Fibroblast of lung (primary cell): Measurements from ENCODE around the gene RETREG1.

Source experiments
- EZH2 ChIP-seq: IDR thresholded peaks from 2 replicates; pipeline ENCODE4 v1.5.1; 2012; ENCODE audit warnings: low read length, control low read depth, mild to moderate bottlenecking; ENCODE audit errors: missing control alignments
- TF ChIP-seq, protein P1 (sequence below), 2 donors: IDR thresholded peaks in 1 of 2; conservative IDR thresholded peaks in 1 of 2; 1 replicate in 1 of 2; 2 replicates in 1 of 2; pipeline ENCODE4 v1.5.1; 2011 to 2012; ENCODE audit warnings: low read length in 2 of 2, control low read depth in 1 of 2, inconsistent platforms in 1 of 2, low read depth in 1 of 2, mild to moderate bottlenecking in 1 of 2

DNA sequence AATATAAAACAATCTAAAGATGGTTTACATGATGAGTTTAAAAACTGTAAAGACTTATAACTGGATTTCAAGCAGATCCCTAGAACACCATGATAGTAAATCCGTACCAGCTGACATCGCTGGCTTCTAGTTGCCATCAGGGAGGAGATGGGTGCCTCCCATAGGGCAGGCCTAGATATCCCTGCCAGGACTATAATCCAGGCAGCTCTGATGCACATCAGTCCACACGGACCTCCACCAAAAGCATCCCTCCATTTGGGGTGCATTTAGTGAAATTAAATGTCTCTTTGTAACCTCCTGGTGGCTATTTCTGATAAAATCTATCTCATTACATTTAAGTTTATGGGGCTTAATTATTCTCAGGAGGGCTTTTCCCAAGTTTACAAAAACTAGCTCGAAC lies 45.8 kb downstream of the RETREG1 start:
- TF ChIP-seq, protein P1, sequence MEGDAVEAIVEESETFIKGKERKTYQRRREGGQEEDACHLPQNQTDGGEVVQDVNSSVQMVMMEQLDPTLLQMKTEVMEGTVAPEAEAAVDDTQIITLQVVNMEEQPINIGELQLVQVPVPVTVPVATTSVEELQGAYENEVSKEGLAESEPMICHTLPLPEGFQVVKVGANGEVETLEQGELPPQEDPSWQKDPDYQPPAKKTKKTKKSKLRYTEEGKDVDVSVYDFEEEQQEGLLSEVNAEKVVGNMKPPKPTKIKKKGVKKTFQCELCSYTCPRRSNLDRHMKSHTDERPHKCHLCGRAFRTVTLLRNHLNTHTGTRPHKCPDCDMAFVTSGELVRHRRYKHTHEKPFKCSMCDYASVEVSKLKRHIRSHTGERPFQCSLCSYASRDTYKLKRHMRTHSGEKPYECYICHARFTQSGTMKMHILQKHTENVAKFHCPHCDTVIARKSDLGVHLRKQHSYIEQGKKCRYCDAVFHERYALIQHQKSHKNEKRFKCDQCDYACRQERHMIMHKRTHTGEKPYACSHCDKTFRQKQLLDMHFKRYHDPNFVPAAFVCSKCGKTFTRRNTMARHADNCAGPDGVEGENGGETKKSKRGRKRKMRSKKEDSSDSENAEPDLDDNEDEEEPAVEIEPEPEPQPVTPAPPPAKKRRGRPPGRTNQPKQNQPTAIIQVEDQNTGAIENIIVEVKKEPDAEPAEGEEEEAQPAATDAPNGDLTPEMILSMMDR (conservative IDR thresholded peaks at IDR 0.05 in 1 of 2, IDR thresholded peaks at IDR 0.05 in 1 of 2; ENCODE audit: low read depth in 1 of 2, low read length in 2 of 2): no peak
- TF ChIP-seq EZH2: no peak
